ENCODE data around the gene PLEKHM1.

PLEKHM1 gene

DNA sequence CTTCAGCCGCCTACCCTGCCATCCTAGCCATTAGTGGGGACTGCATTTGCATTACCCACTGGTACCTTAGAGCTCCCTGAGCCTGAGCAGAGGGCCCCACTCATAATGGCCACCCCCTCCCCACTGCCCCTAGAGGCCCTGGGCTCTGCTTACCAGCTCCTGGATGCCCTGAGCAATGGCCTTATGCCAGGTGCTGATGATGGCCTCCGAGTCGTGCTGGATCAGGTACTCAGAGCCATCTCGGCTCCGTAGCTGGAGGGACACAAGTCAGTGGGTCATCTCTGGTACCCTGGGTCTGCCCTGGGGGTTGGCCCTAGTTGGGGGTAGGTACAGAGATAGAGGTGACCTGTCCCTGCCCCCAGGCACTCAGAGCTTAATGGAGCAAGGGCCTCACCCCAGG lies 92.7 kb downstream of the PLEKHM1 start:
- no peaks in the 10 kb centered on the region for H3K36me3 ChIP-seq (ENCODE audit: control insufficient read depth, low read depth, low read length)
- H3K9ac ChIP-seq (ENCODE audit: low read length), result no peak overlapping the region
- peaks cover 4% of the 10 kb centered on the region for H3K4me1 ChIP-seq (ENCODE audit: control insufficient read depth, low read depth, low read length)
- no peak overlapping the region for H3K4me3 ChIP-seq (ENCODE audit: low read length)
- no peaks in the 10 kb centered on the region for H3K27me3 ChIP-seq (ENCODE audit: control insufficient read depth, insufficient read depth, low read length)
- no peak overlapping the region for H3K27ac ChIP-seq (ENCODE audit: low read length)
- no peaks in the 10 kb centered on the region for H3K9me3 ChIP-seq (ENCODE audit: control insufficient read depth, low read depth, low read length)

DNA sequence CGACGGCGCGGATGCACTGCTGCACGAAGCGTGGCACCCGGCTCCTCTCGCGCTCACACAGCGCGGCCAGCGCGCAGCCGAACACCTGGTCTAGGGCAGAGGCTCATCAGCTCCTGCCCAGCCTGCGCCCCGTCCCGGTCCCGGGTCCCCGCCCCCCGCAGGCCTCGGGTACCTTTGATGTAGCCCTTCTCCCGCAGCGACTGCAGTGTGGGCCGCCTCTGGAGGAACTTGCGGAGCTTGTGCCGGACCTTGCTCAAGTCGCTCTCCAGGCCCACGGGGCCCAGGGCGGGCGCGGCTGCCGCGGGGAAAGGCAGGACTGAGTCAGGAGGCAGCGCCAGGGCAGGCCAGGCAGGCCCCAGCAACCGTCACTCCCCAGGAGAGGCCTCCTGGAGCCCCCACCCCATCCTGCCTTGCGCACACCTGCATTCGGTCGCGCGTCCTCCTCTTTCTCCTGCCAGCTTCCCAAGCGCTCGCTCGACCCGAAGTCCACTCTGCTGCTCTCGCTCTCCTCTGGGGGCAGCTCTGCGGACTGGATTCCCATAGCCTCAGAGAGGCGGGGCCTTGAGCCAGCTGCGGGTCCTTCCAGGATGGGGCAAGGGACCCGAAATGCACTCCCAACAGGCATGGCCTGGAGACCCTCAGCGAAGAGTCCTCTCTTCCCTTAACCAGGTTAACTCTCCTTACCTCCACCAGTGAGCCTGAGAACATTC lies 93.9 kb downstream of the PLEKHM1 start:
- no peaks in the 10 kb centered on the region for H3K9me3 ChIP-seq (ENCODE audit: control insufficient read depth, low read depth, low read length)
- H3K36me3 ChIP-seq (ENCODE audit: control insufficient read depth, low read depth, low read length), result no peaks in the 10 kb centered on the region
- H3K4me1 ChIP-seq (ENCODE audit: control insufficient read depth, low read depth, low read length), result peaks cover 4% of the 10 kb centered on the region
- H3K4me3 ChIP-seq (ENCODE audit: low read length), result no peak overlapping the region
- H3K9ac ChIP-seq (ENCODE audit: low read length), result no peak overlapping the region
- no peak overlapping the region for H3K27ac ChIP-seq (ENCODE audit: low read length)
- no peaks in the 10 kb centered on the region for H3K27me3 ChIP-seq (ENCODE audit: control insufficient read depth, insufficient read depth, low read length)

DNA sequence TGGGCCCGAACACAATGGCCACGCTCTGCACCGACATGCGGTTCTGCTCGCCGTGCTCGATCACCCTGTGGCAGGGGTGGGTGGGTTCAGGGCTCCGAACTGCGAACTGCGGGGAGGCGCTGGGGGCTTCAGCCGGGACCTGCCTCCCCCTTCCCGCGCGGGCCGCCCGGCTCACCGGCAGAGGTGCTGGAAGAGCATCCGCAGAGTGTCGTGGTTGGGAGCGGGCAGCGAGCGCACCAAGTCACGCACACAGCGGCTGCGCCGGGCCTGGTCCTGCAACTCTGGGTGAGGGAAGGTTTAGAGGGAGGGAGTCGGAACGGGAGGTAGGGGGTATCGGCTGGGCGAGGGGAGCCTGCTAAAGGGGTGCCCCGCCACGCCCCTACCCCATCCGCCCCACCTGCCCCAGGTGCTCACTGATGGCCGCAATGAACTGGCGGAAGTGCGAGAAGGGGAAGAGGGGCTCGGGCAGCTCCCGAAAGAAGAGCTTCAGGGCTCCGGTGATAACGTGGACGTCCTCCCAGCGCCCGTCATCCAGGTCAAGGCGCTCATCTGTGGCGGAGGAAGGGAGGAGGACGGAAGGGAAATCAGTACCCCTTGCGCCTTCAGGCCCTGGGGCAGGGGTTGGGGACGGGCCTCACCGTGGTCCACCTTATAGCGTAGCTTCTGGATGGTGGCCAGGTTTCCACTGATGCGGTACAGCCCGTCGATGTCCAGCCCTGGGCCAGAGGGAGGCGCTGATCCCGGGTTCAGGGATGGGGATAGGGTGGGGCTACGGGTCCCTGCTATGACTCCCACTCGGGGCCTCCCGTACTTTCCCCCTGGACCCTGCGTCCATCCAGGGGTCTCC lies 94.7 kb downstream of the PLEKHM1 start:
- no peak overlapping the region for H3K4me3 ChIP-seq (ENCODE audit: low read length)
- no peak overlapping the region for H3K9ac ChIP-seq (ENCODE audit: low read length)
- H3K27ac ChIP-seq (ENCODE audit: low read length), result no peak overlapping the region
- H3K36me3 ChIP-seq (ENCODE audit: control insufficient read depth, low read depth, low read length), result no peaks in the 10 kb centered on the region
- H3K9me3 ChIP-seq (ENCODE audit: control insufficient read depth, low read depth, low read length), result no peaks in the 10 kb centered on the region
- peaks cover 4% of the 10 kb centered on the region for H3K4me1 ChIP-seq (ENCODE audit: control insufficient read depth, low read depth, low read length)
- H3K27me3 ChIP-seq (ENCODE audit: control insufficient read depth, insufficient read depth, low read length), result no peaks in the 10 kb centered on the region

DNA sequence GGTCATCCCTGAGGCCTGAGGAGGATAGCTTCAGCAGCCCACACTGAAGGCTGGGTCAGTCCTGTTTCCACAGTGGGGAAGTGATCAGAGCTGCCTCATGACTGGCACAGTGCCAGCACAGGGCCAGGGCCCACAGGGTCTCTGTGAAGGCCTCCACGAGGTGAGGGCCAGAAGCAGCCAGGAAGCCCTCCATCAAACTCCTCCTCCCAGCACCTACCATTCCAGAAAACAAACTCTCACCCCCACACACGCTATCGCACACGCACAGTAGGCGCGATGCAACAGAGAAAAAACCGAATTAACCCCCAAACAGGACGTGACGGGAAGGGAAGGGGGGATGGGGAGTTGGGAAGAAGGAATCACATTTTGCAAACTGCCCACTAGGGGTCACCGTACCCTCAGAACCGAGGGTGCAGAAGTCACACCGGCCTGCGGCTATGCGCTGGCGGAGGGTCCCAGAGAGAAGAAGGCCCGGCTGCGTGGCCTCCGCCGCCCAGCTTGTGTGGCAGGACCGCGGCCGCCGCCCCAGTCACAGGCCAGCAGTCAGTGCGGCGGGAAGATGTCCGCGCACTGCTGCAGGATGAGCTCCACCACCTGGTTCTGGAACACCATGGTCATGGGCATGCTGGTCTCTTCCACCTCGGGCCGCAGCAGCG lies 95.5 kb downstream of the PLEKHM1 start:
- H3K27ac ChIP-seq (ENCODE audit: low read length), result no peak overlapping the region
- H3K4me3 ChIP-seq (ENCODE audit: low read length), result no peak overlapping the region
- no peak overlapping the region for H3K9ac ChIP-seq (ENCODE audit: low read length)
- H3K9me3 ChIP-seq (ENCODE audit: control insufficient read depth, low read depth, low read length), result no peaks in the 10 kb centered on the region
- H3K36me3 ChIP-seq (ENCODE audit: control insufficient read depth, low read depth, low read length), result no peaks in the 10 kb centered on the region
- no peaks in the 10 kb centered on the region for H3K27me3 ChIP-seq (ENCODE audit: control insufficient read depth, insufficient read depth, low read length)
- H3K4me1 ChIP-seq (ENCODE audit: control insufficient read depth, low read depth, low read length), result peaks cover 4% of the 10 kb centered on the region

DNA sequence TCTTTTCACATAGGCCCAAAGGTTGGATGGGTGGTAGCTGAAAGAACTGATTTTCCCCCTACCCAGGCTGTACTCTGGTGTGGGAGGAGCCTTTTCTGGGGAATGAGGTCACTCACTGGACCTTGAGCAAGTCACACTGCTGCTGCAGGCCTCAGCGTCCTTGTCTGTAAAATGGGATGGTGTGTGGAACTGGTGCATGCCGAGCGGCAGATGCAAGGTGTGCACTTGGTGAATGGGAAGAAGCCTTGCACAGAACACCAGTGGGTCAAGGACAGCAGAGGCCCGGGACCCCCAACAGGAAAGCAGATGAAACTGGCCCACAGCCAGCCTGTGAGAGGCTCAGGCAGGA lies 96.0 kb downstream of the PLEKHM1 start:
- Histone ChIP-seq H3K9ac (ENCODE audit: low read length) (no peak overlapping the region), H3K27me3 (ENCODE audit: control insufficient read depth, insufficient read depth, low read length) (no peaks in the 10 kb centered on the region), H3K27ac (ENCODE audit: low read length) (no peak overlapping the region), H3K9me3 (ENCODE audit: control insufficient read depth, low read depth, low read length) (no peaks in the 10 kb centered on the region), H3K4me3 (ENCODE audit: low read length) (no peak overlapping the region), H3K4me1 (ENCODE audit: control insufficient read depth, low read depth, low read length) (peaks cover 4% of the 10 kb centered on the region), H3K36me3 (ENCODE audit: control insufficient read depth, low read depth, low read length) (no peaks in the 10 kb centered on the region)

DNA sequence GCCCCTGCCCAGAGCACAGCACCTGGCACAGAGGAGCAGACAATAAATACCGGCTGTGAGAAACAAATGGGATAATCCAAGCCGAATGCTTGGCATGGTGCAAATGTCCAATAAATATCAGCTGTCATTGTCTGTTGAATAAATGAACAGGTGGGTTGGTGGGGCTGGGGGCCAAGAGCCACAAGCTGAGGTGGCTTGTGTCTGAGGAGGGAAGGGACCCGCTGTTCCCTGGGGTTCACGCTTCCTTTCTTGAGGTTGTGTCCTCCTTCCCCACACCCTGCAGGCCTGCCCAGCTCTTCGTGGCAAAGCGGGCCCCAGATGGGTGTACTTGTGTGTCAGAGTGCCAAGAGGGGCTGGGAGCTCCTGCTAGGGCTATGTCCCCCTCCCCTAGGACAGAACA lies 96.4 kb downstream of the PLEKHM1 start:
- no peaks in the 10 kb centered on the region for H3K9me3 ChIP-seq (ENCODE audit: control insufficient read depth, low read depth, low read length)
- H3K4me1 ChIP-seq (ENCODE audit: control insufficient read depth, low read depth, low read length), result peaks cover 4% of the 10 kb centered on the region
- H3K9ac ChIP-seq (ENCODE audit: low read length), result no peak overlapping the region

DNA sequence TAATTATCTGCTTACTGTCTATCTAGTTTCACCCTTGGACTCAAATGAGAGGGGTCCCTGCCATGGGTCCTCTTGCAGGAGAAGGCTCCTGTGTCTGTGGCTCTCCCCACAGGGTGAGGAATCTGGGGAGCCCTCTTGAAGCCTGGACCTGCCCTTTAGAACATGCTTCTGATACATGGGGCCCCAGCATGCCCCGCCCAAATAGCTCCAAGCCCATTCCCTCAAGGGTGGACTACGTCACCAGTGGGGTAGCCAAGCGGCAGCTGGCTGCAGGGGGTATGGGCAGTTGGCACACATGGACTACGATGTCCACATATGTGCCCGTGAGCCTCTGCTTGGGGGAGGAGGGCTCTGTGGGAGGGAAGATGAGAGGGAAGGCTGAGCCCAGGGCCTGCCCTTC lies 97.1 kb downstream of the PLEKHM1 start:
- H3K27ac ChIP-seq (ENCODE audit: low read length), result no peak overlapping the region
- no peaks in the 10 kb centered on the region for H3K36me3 ChIP-seq (ENCODE audit: control insufficient read depth, low read depth, low read length)
- H3K9me3 ChIP-seq (ENCODE audit: control insufficient read depth, low read depth, low read length), result no peaks in the 10 kb centered on the region
- H3K27me3 ChIP-seq (ENCODE audit: control insufficient read depth, insufficient read depth, low read length), result no peaks in the 10 kb centered on the region
- H3K4me3 ChIP-seq (ENCODE audit: low read length), result no peak overlapping the region
- peaks cover 4% of the 10 kb centered on the region for H3K4me1 ChIP-seq (ENCODE audit: control insufficient read depth, low read depth, low read length)
- no peak overlapping the region for H3K9ac ChIP-seq (ENCODE audit: low read length)

More for the DNA sequence above, 96.4 kb downstream of the PLEKHM1 start:
- Histone ChIP-seq H3K4me3 (ENCODE audit: low read length) (no peak overlapping the region), H3K27ac (ENCODE audit: low read length) (no peak overlapping the region), H3K36me3 (ENCODE audit: control insufficient read depth, low read depth, low read length) (no peaks in the 10 kb centered on the region), H3K27me3 (ENCODE audit: control insufficient read depth, insufficient read depth, low read length) (no peaks in the 10 kb centered on the region)

DNA sequence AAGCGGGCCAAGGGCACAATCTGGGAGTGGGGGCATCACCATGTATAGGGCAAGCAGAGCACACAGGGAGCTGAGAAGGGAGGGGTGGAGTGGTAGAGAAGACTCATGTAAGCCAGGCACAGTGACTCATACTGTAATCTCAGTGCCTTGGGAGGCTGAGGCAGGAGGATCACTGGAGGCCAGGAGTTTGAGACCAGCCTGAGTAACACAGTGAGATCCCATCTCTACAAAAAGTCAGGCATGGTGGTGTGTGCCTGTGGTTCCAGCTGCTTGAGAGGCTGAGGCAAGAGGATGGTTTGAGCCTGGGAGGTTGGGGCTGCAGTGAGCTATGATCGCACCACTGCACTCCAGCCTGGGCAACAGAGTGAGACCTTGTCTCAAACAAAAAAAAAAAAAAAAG lies 98.6 kb downstream of the PLEKHM1 start:
- Histone ChIP-seq H3K9me3 (ENCODE audit: control insufficient read depth, low read depth, low read length) (no peaks in the 10 kb centered on the region), H3K4me1 (ENCODE audit: control insufficient read depth, low read depth, low read length) (peaks cover 4% of the 10 kb centered on the region), H3K27ac (ENCODE audit: low read length) (no peak overlapping the region), H3K9ac (ENCODE audit: low read length) (no peak overlapping the region), H3K27me3 (ENCODE audit: control insufficient read depth, insufficient read depth, low read length) (no peaks in the 10 kb centered on the region), H3K4me3 (ENCODE audit: low read length) (no peak overlapping the region), H3K36me3 (ENCODE audit: control insufficient read depth, low read depth, low read length) (no peaks in the 10 kb centered on the region)

DNA sequence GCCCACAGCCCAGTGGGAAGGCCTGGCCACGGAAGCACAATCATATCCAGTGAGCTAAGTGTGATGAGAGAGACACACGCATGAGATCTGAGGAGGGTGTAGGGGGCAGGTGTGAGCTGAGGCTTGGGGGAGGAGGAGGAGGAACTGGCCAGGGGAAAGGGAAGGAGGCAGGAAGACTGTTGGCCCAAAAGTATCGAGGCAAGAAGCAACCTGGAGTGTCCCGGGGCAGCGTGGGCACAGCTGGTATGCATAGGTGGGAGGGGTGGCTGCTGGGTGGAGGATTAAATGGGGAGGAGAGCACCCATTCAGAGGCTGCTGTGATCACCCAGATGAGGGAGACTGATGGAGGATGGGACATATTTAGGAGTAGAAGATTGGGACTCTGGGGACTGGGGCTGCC lies 99.2 kb downstream of the PLEKHM1 start:
- no peak overlapping the region for H3K4me3 ChIP-seq (ENCODE audit: low read length)
- no peaks in the 10 kb centered on the region for H3K27me3 ChIP-seq (ENCODE audit: control insufficient read depth, insufficient read depth, low read length)
- H3K9ac ChIP-seq (ENCODE audit: low read length), result no peak overlapping the region
- H3K27ac ChIP-seq (ENCODE audit: low read length), result no peak overlapping the region
- H3K36me3 ChIP-seq (ENCODE audit: control insufficient read depth, low read depth, low read length), result no peaks in the 10 kb centered on the region
- peaks cover 4% of the 10 kb centered on the region for H3K4me1 ChIP-seq (ENCODE audit: control insufficient read depth, low read depth, low read length)
- H3K9me3 ChIP-seq (ENCODE audit: control insufficient read depth, low read depth, low read length), result no peaks in the 10 kb centered on the region

DNA sequence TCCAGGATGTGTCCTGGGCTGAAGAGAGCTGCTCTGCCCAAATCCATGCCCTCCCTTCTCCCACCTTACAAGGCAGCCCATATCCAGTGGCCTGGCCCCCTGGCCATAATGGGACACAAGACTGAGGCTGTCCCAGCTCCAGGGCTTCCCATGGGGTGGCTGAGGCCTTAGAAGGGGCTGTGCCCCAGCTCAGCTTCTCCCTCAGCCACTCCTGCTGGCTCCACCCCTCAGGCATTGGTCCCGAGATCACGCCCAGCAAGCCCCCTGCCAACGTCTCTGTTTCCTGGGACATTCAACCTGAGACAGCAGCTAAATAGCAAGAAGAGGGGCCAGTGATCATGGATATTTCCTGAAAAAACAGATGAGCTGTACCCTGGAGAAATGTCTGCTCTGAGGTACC lies 101.2 kb downstream of the PLEKHM1 start:
- no peaks in the 10 kb centered on the region for H3K36me3 ChIP-seq (ENCODE audit: control insufficient read depth, low read depth, low read length)
- no peaks in the 10 kb centered on the region for H3K9me3 ChIP-seq (ENCODE audit: control insufficient read depth, low read depth, low read length)
- no peak overlapping the region for H3K4me3 ChIP-seq (ENCODE audit: low read length)
- no peaks in the 10 kb centered on the region for H3K27me3 ChIP-seq (ENCODE audit: control insufficient read depth, insufficient read depth, low read length)
- H3K27ac ChIP-seq (ENCODE audit: low read length), result no peak overlapping the region
- no peak overlapping the region for H3K9ac ChIP-seq (ENCODE audit: low read length)
- no peaks in the 10 kb centered on the region for H3K4me1 ChIP-seq (ENCODE audit: control insufficient read depth, low read depth, low read length)

DNA sequence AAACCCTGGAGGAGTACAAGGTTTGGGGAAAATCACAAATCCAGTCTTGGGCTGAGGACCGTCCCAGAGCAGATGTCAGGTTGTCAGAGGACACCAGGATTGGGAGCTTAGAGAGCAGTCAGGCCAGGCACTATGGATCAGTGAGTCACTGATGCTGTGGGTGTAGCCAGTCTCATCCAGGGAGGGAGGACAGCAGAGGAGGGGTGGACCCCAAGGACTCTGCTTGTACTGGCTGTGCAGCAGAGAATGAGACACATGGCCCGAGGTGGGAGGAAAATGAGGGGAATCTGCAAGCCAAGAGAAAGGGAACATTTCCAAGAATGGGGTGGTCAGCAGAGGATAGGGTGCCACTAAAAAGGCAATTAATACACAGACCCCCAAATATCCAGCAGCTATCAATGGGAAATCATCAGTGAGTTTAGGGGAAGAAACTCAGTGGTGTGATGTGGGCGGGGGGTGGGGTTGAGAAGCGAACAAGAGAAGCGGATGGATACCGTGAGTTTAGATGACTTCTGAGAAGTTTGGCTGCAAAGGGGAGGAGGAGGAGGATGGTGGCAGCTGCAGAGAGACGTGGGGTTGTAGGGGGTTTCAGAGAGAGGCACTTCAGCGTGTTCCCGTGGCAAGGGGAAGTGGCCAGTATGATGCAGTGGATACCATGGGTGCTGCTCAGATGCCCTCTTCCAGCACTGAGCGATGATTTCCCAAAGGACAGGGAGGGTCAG lies 101.8 kb downstream of the PLEKHM1 start:
- H3K36me3 ChIP-seq (ENCODE audit: control insufficient read depth, low read depth, low read length), result no peaks in the 10 kb centered on the region
- H3K9ac ChIP-seq (ENCODE audit: low read length), result no peak overlapping the region
- H3K27me3 ChIP-seq (ENCODE audit: control insufficient read depth, insufficient read depth, low read length), result no peaks in the 10 kb centered on the region
- no peak overlapping the region for H3K4me3 ChIP-seq (ENCODE audit: low read length)
- no peaks in the 10 kb centered on the region for H3K9me3 ChIP-seq (ENCODE audit: control insufficient read depth, low read depth, low read length)
- no peak overlapping the region for H3K27ac ChIP-seq (ENCODE audit: low read length)
- no peaks in the 10 kb centered on the region for H3K4me1 ChIP-seq (ENCODE audit: control insufficient read depth, low read depth, low read length)
